Measurements from ENCODE around the gene LINC01488.

The LINC01488 gene

DNA sequence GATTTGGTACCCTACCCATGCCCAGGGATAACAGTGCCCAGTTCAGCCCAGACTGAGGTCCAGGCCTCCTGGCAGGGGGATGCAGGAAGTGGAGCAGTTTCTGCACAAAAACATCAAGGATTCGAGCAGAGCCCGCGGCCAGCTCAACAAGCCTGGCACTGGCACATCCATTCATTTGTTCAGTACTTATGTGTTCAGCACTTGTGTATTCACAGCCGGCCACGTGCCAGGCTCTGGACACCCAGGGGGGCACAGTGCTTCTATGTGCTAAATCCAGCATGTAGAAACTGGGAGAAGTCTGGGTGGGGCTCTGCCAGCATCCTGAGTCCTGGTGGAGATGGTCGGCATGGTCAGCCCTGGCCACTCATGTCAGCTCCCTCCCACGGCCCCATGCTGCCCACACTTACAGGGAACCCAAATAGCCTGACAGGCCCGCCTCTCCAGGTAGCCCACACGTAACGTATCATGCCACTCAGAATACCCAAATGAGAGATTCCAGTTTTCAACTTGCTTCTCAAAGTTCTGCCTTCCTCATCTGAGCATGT lies 28.5 kb downstream of the LINC01488 start:
- no peak for DNase-seq (ENCODE audit: low read depth in 2 of 2)

DNA sequence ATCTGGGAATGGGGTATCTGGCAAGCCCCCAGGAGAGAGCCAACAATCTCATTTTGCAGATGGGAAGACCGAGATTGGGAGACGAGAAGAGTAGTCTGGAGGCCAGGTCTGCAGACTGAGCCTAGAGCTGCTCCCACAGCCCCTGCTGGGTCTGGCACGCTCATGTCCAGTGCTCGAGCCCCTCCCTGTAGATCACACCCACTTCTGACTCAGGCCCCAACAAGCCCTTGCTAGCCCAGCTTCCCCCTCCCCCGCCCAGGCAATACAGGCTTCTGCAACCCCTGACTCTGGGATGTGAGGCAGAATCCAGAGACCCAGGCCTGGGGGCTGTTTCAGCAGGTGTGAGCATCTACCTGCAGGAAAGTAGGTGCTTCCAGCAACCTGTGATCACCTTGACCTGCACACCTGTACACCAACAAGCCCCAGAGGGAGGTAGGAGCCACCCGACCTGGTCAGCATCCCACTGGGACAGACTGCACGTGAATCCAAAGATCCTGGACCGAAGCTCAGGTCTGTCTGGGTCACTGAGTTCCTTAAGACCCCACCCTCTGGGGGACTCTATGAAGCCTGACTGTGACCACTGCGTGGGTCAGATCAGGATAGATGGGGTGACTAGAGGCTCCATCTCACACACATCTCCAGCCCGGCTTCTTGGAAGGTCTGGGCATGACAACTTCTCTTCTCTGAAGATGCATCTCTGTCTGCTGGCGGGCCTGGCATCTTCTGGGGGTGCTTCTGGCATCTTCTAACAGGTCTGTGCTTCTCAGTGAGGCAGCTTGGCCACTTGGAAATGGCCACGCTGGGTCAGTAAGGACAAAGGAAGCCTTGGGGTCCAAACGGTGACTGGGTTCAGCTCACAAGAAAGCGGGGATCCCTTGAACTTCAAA lies 29.3 kb downstream of the LINC01488 start:
- no peak for DNase-seq (ENCODE audit: low read depth in 2 of 2)

GRCh38 chr11:69511358-69512055 lies 30.0 kb downstream of the LINC01488 start:
- no peak for DNase-seq (ENCODE audit: low read depth in 2 of 2)

DNA sequence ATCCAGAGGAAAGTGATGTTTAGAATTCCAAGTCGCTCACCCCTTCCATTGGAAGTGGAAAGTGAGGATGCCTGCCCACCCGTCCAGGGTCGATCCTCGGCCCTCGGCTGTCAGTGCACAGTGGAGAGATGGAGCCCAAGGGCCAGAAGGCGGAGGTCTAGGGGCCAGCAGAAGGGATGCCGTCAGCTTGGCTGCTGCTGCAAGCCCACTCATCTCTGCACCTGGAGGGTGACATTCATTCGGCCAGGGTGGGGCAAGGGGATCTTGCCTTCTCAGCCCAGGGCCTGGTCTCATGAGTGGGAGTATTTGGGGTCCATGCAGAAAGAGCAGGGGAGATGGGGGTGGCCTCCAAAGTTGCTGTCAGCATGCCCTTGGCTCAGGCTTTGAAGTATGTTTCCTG lies 30.7 kb downstream of the LINC01488 start:
- DNase-seq (ENCODE audit: low read depth in 2 of 2): no peak

- no peak for DNase-seq (ENCODE audit: low read depth in 2 of 2)
Measured at GRCh38 chr11:69512790-69513189, 31.3 kb downstream of the LINC01488 start.

- DNase-seq (ENCODE audit: low read depth in 2 of 2): no peak
Measured at GRCh38 chr11:69513196-69513595, 31.7 kb downstream of the LINC01488 start.

DNA sequence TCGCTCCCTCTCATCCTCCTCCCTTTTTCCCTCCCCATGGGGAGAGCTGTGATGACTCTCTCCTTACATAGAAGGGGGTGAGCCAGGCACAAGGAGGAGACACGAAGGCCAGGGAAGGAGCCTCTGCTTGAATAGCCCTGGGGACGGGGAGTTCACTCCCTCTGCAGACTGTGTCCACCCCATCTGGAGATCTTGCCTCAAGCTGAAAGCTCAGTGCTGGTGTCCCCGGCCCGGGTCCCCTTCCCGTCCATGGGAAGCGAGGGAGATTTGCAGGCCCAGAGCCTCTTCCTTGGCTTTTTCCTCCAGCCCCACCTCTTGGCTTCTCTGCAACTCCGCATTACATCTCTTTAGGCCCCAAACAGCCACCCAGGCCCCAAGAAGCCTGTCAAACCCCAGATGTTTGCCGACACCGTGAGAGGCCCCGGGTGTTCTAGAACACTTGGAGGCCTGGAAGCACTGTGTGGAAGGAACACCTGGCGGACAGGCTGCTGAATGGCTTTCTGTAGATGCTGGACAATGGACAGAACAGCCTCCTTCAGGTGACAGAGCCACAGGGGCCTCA lies 32.3 kb downstream of the LINC01488 start:
- no peak for DNase-seq (ENCODE audit: low read depth in 2 of 2)

- DNase-seq (ENCODE audit: low read depth in 2 of 2): no peak
Measured at GRCh38 chr11:69514771-69515170, 33.3 kb downstream of the LINC01488 start.

- DNase-seq (ENCODE audit: low read depth in 2 of 2): no peak
Measured at GRCh38 chr11:69515271-69516245, 34.1 kb downstream of the LINC01488 start.

- DNase-seq (ENCODE audit: low read depth in 2 of 2): no peak
Measured at GRCh38 chr11:69516526-69516925, 35.1 kb downstream of the LINC01488 start.

GRCh38 chr11:69518081-69518950 lies 36.9 kb downstream of the LINC01488 start:
- DNase-seq (ENCODE audit: low read depth in 2 of 2): no peak

DNA sequence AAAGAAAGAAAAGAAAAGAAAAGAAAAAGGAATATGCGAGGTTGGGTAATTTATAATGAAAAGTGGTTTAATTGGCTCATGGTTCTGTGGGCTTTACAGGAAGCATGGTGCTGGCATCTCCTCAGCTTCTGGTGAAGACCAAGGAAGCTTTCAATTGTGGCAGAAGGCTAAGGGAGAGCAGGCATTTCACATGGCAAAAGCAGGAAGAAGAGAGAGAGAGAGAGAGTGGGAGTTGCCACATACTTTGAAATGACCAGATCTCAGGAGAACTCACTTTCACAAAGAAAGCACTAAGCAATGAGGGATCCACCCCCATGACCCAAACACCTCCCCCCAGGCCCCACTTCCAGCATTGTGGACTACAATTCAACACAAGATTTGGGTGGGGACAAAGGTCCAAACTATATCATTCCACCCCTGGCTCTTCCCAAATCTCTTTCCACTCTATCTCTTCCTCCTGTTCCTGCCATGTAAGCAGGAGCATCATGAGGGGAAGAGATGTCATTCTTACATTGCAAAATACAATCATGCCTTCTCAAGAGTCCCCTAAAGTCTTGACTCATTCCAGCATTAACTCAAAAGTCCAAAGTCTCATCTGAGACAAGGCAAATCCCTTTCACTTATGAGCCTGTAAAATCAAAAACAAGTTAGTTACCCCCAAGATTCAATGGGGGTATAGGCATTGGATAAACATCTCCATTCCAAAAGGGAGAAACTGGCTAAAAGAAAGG lies 38.9 kb downstream of the LINC01488 start:
- DNase-seq (ENCODE audit: low read depth in 2 of 2): no peak

- no peak for DNase-seq (ENCODE audit: low read depth in 2 of 2)
Measured at GRCh38 chr11:69521457-69521856, 40.0 kb downstream of the LINC01488 start.

DNA sequence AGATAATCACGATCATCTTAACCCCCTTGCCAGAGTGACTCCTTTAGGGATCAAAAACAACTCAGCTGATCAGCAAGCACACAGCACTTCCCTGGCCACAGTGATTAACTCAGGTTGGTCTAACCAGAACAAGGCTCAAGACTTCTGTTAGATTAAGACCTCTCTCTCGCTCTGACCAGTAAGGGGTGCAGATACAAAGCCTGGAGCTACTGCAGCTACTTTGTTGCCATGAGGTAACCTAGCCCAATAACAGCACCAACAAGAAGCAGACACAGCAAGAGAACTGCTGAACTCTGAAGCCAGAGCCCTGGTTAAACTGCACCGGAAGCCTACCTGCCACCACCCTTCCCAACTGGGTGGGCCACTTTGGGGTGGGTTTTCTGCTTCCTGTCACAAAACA lies 42.0 kb downstream of the LINC01488 start:
- no peak for DNase-seq (ENCODE audit: low read depth in 2 of 2)

DNA sequence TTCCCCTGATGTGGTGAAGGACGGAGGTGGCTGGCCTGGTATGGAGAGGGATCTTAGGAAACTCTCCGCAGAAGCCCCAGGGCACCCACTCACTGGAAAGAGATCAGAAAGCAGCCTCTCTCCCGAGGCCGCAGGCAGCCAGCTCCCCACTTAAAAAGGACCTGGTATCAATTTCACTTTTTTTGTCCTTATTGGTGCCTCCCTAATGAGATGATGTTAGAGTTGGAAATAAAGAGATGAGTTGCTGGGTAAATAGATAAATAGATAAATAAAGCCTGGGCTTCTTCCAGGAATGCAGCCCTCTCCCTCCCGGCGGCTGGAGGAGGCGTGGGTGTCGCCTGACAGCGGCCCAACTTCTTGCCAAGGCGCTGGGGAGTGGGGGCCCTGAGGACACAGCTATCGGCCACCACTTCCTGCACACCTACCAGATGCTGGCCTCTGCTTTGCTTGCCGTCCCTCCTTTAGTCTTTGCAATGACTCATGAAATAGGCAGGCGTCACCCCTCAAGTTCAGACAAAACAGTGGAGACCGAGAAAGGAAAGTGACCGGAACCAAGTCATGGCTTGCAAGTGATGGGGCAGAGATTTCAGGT lies 42.9 kb downstream of the LINC01488 start:
- DNase-seq (ENCODE audit: low read depth in 2 of 2): no peak

DNA sequence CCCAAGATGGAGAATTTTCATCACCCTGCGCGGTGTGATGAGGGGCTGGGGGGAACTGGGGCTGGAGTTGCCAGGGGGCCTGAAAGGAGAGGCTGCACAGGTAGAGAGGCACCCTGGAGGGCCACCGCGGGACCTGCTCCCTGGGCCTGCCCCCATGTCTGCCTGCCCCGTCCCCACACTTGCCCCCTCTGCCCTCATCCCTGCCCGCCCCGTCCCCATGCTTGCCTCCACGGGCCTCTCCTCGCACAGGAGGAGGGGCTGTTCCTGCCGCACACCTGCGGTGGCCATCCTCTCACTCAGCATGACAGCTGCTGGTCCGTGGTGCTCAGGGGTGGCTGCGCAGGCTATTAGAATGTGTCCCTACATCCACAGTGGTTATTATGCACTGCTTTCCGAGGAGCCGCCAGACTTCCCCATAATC lies 43.5 kb downstream of the LINC01488 start:
- DNase-seq (ENCODE audit: low read depth in 2 of 2): no peak

- DNase-seq (ENCODE audit: low read depth in 2 of 2): no peak
Measured at GRCh38 chr11:69525516-69526452, 44.3 kb downstream of the LINC01488 start.

DNA sequence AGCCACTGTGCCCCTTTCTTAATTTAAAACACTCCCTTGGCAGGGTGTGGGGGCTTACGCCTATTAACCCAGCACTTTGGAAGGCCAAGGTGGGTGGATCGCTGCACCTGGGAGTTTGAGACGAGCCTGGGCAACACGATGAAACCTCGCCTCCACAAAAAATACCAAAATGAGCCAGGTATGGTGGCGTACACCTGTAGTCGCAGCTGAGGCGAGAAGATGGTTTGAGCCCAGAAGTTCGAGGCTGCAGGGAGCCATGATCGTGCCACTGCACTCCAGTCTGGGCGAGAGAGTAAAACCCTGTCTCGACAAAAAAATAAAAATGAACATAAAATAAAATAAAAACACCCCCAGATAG lies 45.0 kb downstream of the LINC01488 start:
- no peak for DNase-seq (ENCODE audit: low read depth in 2 of 2)

All from activated CD8-positive, alpha-beta memory T cell treated with anti-CD3 and anti-CD28 coated beads for 4 hours (primary cell).